ENCODE results near the gene SHISA9.

The SHISA9 gene

GRCh38 chr16:13032911-13033310 lies 131.5 kb downstream of the SHISA9 start:
- DNase-seq = no peak

- DNase-seq = no peak
These were observed 135.2 kb downstream of the SHISA9 start for GRCh38 chr16:13036600-13036999.

- DNase-seq = no peak
These were observed 137.2 kb downstream of the SHISA9 start for GRCh38 chr16:13038591-13038990.

GRCh38 chr16:13039526-13039925 lies 138.1 kb downstream of the SHISA9 start:
- no peak for DNase-seq

GRCh38 chr16:13041180-13041579 lies 139.8 kb downstream of the SHISA9 start:
- no peak for DNase-seq

GRCh38 chr16:13041646-13042290 lies 140.4 kb downstream of the SHISA9 start:
- DNase-seq = no peak

- DNase-seq = no peak
These were observed 140.9 kb downstream of the SHISA9 start for GRCh38 chr16:13042291-13042685.

GRCh38 chr16:13046061-13046821 lies 144.8 kb downstream of the SHISA9 start:
- DNase-seq = no peak

- DNase-seq = no peak
These were observed 145.9 kb downstream of the SHISA9 start for GRCh38 chr16:13047276-13047675.

GRCh38 chr16:13049688-13050087 lies 148.3 kb downstream of the SHISA9 start:
- DNase-seq = no peak

GRCh38 chr16:13052431-13052830 lies 151.0 kb downstream of the SHISA9 start:
- no peak for DNase-seq

- no peak for DNase-seq
These were observed 154.1 kb downstream of the SHISA9 start for GRCh38 chr16:13055480-13055879.

- DNase-seq = no peak
These were observed 155.2 kb downstream of the SHISA9 start for GRCh38 chr16:13056607-13057006.

GRCh38 chr16:13060932-13061331 lies 159.5 kb downstream of the SHISA9 start:
- DNase-seq = no peak

- no peak for DNase-seq
These were observed 160.3 kb downstream of the SHISA9 start for GRCh38 chr16:13061691-13062090.

GRCh38 chr16:13062219-13062618 lies 160.8 kb downstream of the SHISA9 start:
- DNase-seq = no peak

- DNase-seq = no peak
These were observed 162.1 kb downstream of the SHISA9 start for GRCh38 chr16:13063457-13063856.

- DNase-seq = no peak
These were observed 163.4 kb downstream of the SHISA9 start for GRCh38 chr16:13064821-13065220.

GRCh38 chr16:13067648-13068047 lies 166.2 kb downstream of the SHISA9 start:
- DNase-seq = no peak

GRCh38 chr16:13068912-13069583 lies 167.7 kb downstream of the SHISA9 start:
- no peak for DNase-seq

GRCh38 chr16:13070268-13070667 lies 168.9 kb downstream of the SHISA9 start:
- DNase-seq = no peak

GRCh38 chr16:13076878-13077277 lies 175.5 kb downstream of the SHISA9 start:
- no peak for DNase-seq

- DNase-seq = no peak
These were observed 176.4 kb downstream of the SHISA9 start for GRCh38 chr16:13077816-13078215.

- DNase-seq = no peak
These were observed 179.1 kb downstream of the SHISA9 start for GRCh38 chr16:13080531-13080930.
